Muscle of leg (tissue), 11 donors: Measurements from ENCODE around the gene KRTAP5-8. TPM values are rescaled to one million over a fixed set of nuclear protein-coding genes. Genes with fewer than 3 reads are reported as not detected.
"Not testable (repeated sequence)": the region's sequence is repeated elsewhere in the genome, so short reads cannot be mapped to it uniquely, and the experiment has no call there.

Experiments used
- DNase-seq: peaks from one replicate; pipeline ENCODE4 v3.0.0; 2013
- H3K27ac ChIP-seq: one replicate; pipeline ENCODE4 v1.5.1; 2013; ENCODE audit warnings: mild to moderate bottlenecking, low read length, control low read depth
- H3K27me3 ChIP-seq: one replicate; pipeline ENCODE4 v1.6.1; 2013; ENCODE audit warnings: low read length; ENCODE audit not compliant: control insufficient read depth, insufficient read depth
- H3K36me3 ChIP-seq: one replicate; pipeline ENCODE4 v1.6.1; 2013; ENCODE audit warnings: low read length; ENCODE audit not compliant: control insufficient read depth, insufficient read depth
- H3K4me1 ChIP-seq: one replicate; pipeline ENCODE4 v1.6.1; 2013; ENCODE audit warnings: low read length; ENCODE audit not compliant: control insufficient read depth, insufficient read depth
- H3K4me3 ChIP-seq: one replicate; pipeline ENCODE4 v1.5.1; 2013; ENCODE audit warnings: low read length, control low read depth
- H3K9me3 ChIP-seq: replicated peaks from 2 replicates; pipeline ENCODE4 v1.6.1; 2013; ENCODE audit warnings: low read depth, low read length; ENCODE audit not compliant: control insufficient read depth
- WGBS: methylation state at CpG from one replicate; pipeline ENCODE4 v1.1.5; 2013; ENCODE audit warnings: missing lambda C conversion rate; ENCODE audit not compliant: insufficient coverage; 5-methylcytosine and 5-hydroxymethylcytosine counted together
- polyA plus RNA-seq, 8 donors: library from polyadenylated mRNA; unstranded; fragments of 120-200 nt; gene quantifications; one replicate each; pipeline versions ENCODE4 v1.2.1 to v1.2.3, GENCODE V29; 2013; ENCODE audit warnings: inconsistent platforms in 1 of 8, low replicate concordance in 1 of 8; ENCODE audit not compliant: insufficient read length in 8 of 8, insufficient read depth in 1 of 8
- total RNA-seq: library from RNA; stranded (reverse); fragments of 120-200 nt; gene quantifications from one replicate; pipeline ENCODE4 v1.2.4, GENCODE V29; 2013

KRTAP5-8 gene
- total and polyA plus RNA-seq, 9 donors: 0.12 TPM; not detected in 8

- Histone ChIP-seq H3K27me3 (no peaks in the 10 kb centered on the region), H3K27ac (no peak overlapping the region), H3K4me3 (no peak overlapping the region), H3K36me3 (no peaks in the 10 kb centered on the region), H3K4me1 (no peaks in the 10 kb centered on the region), H3K9me3 (no peaks in the 10 kb centered on the region)
- no peak for DNase-seq
Measured at GRCh38 chr11:71557257-71557656, 19.4 kb downstream of the KRTAP5-8 start.

DNA sequence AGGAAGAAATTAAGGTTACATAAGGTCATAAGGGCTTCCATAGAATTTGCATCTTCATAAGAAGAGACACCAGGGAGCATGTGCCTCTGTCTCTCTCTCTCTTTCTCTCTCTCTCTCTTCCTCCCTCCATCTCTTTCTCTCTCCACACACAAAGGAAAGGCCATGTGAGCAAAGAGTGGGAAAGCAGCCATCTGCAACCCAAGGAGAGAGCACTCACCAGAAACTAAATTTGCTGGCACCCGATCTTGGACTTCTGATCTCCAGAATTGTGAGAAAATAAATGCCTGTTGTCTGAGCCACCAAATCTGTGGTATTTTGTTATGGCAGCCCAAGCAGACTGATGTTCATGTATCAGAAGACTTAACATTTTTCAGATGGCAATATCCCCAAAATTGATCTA is 21.2 kb downstream of the KRTAP5-8 start:
- Histone ChIP-seq H3K9me3 (no peaks in the 10 kb centered on the region), H3K4me3 (no peak overlapping the region), H3K27ac (no peak overlapping the region), H3K4me1 (no peaks in the 10 kb centered on the region), H3K27me3 (peaks cover 5% of the 10 kb centered on the region), H3K36me3 (no peaks in the 10 kb centered on the region)
- 67% methylated on average over 1 of the region's 1 CpG for WGBS
- DNase-seq: no peak

DNA sequence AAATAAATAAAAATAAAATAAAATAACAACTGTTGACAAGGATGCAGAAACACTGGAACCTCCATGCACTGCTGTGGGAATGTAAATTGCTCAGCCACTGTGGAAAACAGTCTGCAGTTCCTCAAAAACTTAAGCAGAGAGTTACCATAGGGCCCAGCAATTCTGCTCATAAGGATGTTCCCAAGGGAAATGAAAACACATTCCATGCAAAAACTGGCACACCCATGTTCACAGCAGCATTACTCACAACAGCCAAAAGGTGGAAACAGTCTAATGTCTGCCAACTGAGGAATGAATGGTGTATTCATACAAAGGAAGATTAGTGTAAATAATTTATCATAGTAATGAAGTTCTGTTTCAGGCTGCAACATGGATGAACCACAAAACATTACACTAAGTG is 24.3 kb downstream of the KRTAP5-8 start:
- H3K4me3 ChIP-seq: no peak overlapping the region
- H3K27me3 ChIP-seq: peaks cover 8% of the 10 kb centered on the region
- H3K27ac ChIP-seq: no peak overlapping the region
- no peaks in the 10 kb centered on the region for H3K4me1 ChIP-seq
- no peaks in the 10 kb centered on the region for H3K9me3 ChIP-seq
- no peaks in the 10 kb centered on the region for H3K36me3 ChIP-seq
- no peak for DNase-seq

GRCh38 chr11:71563406-71563805 is 25.6 kb downstream of the KRTAP5-8 start:
- Histone ChIP-seq H3K36me3 (no peaks in the 10 kb centered on the region), H3K4me1 (peaks cover under 1% of the 10 kb centered on the region), H3K4me3 (no peak overlapping the region), H3K9me3 (no peaks in the 10 kb centered on the region), H3K27ac (no peak overlapping the region), H3K27me3 (peaks cover 8% of the 10 kb centered on the region)
- WGBS: 12% methylated on average over 7 of the region's 8 CpGs
- peak; percentile 12 for DNase-seq

DNA sequence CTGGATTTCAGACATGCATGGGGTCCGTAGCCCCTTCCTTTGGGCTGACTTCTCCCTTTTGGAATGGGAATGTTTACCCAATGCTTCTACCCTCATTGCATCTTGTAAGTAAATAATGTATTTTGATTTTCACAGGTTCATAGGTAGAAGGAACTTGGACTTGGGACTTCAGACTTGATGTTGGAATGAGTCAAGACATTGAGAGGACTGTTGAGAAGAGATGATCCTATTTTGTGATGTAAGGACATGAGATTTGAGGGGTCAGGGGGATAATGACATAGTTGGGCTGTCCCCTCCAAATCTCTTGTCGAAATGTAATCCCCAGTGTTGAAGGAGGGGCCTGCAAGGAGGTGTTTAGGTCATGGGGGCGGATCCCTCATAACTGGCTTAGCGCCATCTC is 26.6 kb downstream of the KRTAP5-8 start:
- Histone ChIP-seq H3K4me3 (no peak overlapping the region), H3K36me3 (no peaks in the 10 kb centered on the region), H3K9me3 (no peaks in the 10 kb centered on the region), H3K27ac (no peak overlapping the region), H3K27me3 (peaks cover 8% of the 10 kb centered on the region), H3K4me1 (peaks cover 7% of the 10 kb centered on the region)
- 69% methylated on average over 3 of the region's 4 CpGs for WGBS
- no peak for DNase-seq

GRCh38 chr11:71565263-71565662 is 27.4 kb downstream of the KRTAP5-8 start, which contains the start of gene KRTAP5-10:
TSS of gene KRTAP5-10 (plus strand) at chr11:71565563. CDS start at chr11:71565588, 25 bp downstream.
- DNase-seq: no peak
- WGBS: 10% methylated on average over 1 of the region's 5 CpGs
- H3K27me3 ChIP-seq: peaks cover 8% of the 10 kb centered on the region
- no peak within 1 kb of the TSS for H3K4me3 ChIP-seq
- no peaks in the 10 kb centered on the region for H3K36me3 ChIP-seq
- no peaks in the 10 kb centered on the region for H3K9me3 ChIP-seq
- H3K4me1 ChIP-seq: peaks cover 7% of the 10 kb centered on the region
- H3K27ac ChIP-seq: no peak within 1 kb of the TSS

GRCh38 chr11:71566081-71566620 is 28.3 kb downstream of the KRTAP5-8 start:
- Histone ChIP-seq H3K4me3 (no peak overlapping the region), H3K9me3 (no peaks in the 10 kb centered on the region), H3K27ac (no peak overlapping the region), H3K4me1 (peaks cover 7% of the 10 kb centered on the region), H3K36me3 (no peaks in the 10 kb centered on the region), H3K27me3 (peaks cover 10% of the 10 kb centered on the region)
- peak; percentile 7 for DNase-seq
- 54% methylated on average over 7 of the region's 10 CpGs for WGBS

GRCh38 chr11:71566626-71567599 is 29.1 kb downstream of the KRTAP5-8 start:
- H3K4me1 ChIP-seq, DNase-seq, H3K4me3 ChIP-seq, H3K36me3 ChIP-seq, H3K27ac ChIP-seq, H3K9me3 ChIP-seq: not testable (repeated sequence)
- 44% methylated on average over 2 of the region's 21 CpGs for WGBS
- peaks cover 13% of the 10 kb centered on the region for H3K27me3 ChIP-seq

GRCh38 chr11:71567633-71568032 is 29.8 kb downstream of the KRTAP5-8 start:
- H3K4me1 ChIP-seq, H3K36me3 ChIP-seq, H3K9me3 ChIP-seq, DNase-seq, H3K27ac ChIP-seq, H3K4me3 ChIP-seq: not testable (repeated sequence)
- 78% methylated on average over 3 of the region's 8 CpGs for WGBS
- H3K27me3 ChIP-seq: peaks cover 13% of the 10 kb centered on the region

DNA sequence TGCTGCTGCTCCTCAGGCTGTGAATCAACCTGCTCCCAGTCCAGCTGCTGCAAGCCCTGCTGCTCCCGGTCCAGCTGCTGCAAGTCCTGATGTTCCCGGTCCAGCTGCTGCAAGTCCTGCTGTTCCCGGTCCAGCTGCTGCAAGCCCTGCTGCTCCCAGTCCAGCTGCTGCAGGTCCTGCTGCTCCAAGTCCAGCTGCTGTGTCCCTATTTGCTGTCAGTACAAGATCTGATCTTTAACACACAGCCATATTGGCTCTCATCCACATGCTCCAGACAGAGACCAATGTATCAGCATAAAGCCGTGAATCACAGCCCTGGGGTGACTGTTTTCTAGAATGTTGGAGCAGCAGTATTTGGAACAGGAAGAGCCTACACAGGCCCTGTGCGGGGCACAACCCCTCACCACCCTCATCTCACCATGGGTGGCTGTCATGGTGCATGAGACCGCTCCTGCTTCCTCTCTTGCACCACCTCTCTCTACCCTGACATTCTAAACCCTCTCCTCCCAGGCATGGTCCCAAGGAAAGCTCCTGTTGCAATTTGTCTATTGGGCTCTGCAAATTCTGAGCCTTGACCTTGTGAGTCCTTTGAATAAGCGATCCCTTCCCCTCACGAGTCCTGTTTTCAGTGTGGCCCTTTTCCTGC is 31.0 kb downstream of the KRTAP5-8 start:
- H3K4me1 ChIP-seq: peaks cover 7% of the 10 kb centered on the region
- H3K9me3 ChIP-seq: no peaks in the 10 kb centered on the region
- H3K4me3 ChIP-seq: no peak overlapping the region
- H3K27me3 ChIP-seq: peaks cover 10% of the 10 kb centered on the region
- H3K27ac ChIP-seq: no peak overlapping the region
- peak; percentile 67 for DNase-seq
- H3K36me3 ChIP-seq: no peaks in the 10 kb centered on the region
- WGBS: 41% methylated on average over 4 of the region's 8 CpGs
